ENCODE data around the gene AMY2A. TPM values are rescaled to one million over a fixed set of nuclear protein-coding genes. Genes with fewer than 3 reads are reported as not detected.
"Not testable (repeated sequence)": the region's sequence is repeated elsewhere in the genome, so short reads cannot be mapped to it uniquely, and the experiment has no call there.

Gene AMY2A
- total and polyA plus RNA-seq, 9 of the 15 experiments (the other 6 are each of a cell fraction or from before 2014, with no cell fraction given) = 0.33 TPM; not detected in 8

- intact Hi-C loops (cut with micrococcal nuclease); H3K4me3 ChIP-seq; ATAC-seq; FAIRE-seq; H3K9me3 ChIP-seq (replicated peaks; ENCODE audit: control insufficient read depth, insufficient read depth, low read depth, low read length); CTCF ChIA-PET (ENCODE audit: low intra/inter-chr PET ratio); DNase-seq (ENCODE audit: extremely low read depth in 1 of 4, low spot score in 3 of 4); H2AFZ ChIP-seq (ENCODE audit: low read depth, low read length); H3K27me3 ChIP-seq (ENCODE audit: control insufficient read depth in 2 of 2, insufficient read depth in 2 of 2, low read length in 2 of 2); H3K4me1 ChIP-seq (replicated peaks in 1 of 2; ENCODE audit: control insufficient read depth in 2 of 2, insufficient read depth in 2 of 2, low read length in 2 of 2); H3K36me3 ChIP-seq (ENCODE audit: control insufficient read depth, insufficient read depth, low read length); in situ Hi-C loops (cut with MboI); H3K27ac ChIP-seq (ENCODE audit: extremely low read depth, low read depth, low read length); BruUV-seq (replicated peaks); H3K9me1 ChIP-seq (ENCODE audit: control insufficient read depth, insufficient read depth, low read length); H3K9ac ChIP-seq (ENCODE audit: insufficient read depth in 1 of 2, low read depth in 2 of 2, low read length in 2 of 2); H3K79me2 ChIP-seq (ENCODE audit: control insufficient read depth, insufficient read depth, low read length); POLR2A ChIA-PET; H3K4me2 ChIP-seq (ENCODE audit: insufficient read depth, low read length); H4K20me1 ChIP-seq (replicated peaks; ENCODE audit: control insufficient read depth, insufficient read depth, low read length): not testable (repeated sequence)
- no CpG with 5 or more reads among the region's 3 CpGs for WGBS (ENCODE audit: insufficient coverage, low coverage, missing lambda C conversion rate)
These were observed 14.5 kb upstream of the AMY2A start for GRCh38 chr1:103602740-103603139.

GRCh38 chr1:103616362-103616761, 865 bp upstream of the AMY2A start:
- WGBS (ENCODE audit: insufficient coverage, low coverage, missing lambda C conversion rate) = 0% methylated on average over 2 of the region's 2 CpGs
- BruUV-seq (replicated peaks) = no TSS peak

GRCh38 chr1:103627436-103627835, 10.2 kb downstream of the AMY2A start:
- ATAC-seq; H3K9me1 ChIP-seq (ENCODE audit: control insufficient read depth, insufficient read depth, low read length); H3K36me3 ChIP-seq (ENCODE audit: control insufficient read depth, insufficient read depth, low read length); H3K4me3 ChIP-seq; intact Hi-C loops (cut with micrococcal nuclease); DNase-seq (ENCODE audit: extremely low read depth in 1 of 4, low spot score in 3 of 4); H4K20me1 ChIP-seq (replicated peaks; ENCODE audit: control insufficient read depth, insufficient read depth, low read length); in situ Hi-C loops (cut with MboI); POLR2A ChIA-PET; H3K4me2 ChIP-seq (ENCODE audit: insufficient read depth, low read length); H3K79me2 ChIP-seq (ENCODE audit: control insufficient read depth, insufficient read depth, low read length); H3K9ac ChIP-seq (ENCODE audit: insufficient read depth in 1 of 2, low read depth in 2 of 2, low read length in 2 of 2); FAIRE-seq; H3K9me3 ChIP-seq (replicated peaks; ENCODE audit: control insufficient read depth, insufficient read depth, low read depth, low read length); H3K4me1 ChIP-seq (replicated peaks in 1 of 2; ENCODE audit: control insufficient read depth in 2 of 2, insufficient read depth in 2 of 2, low read length in 2 of 2); H3K27ac ChIP-seq (ENCODE audit: extremely low read depth, low read depth, low read length); H2AFZ ChIP-seq (ENCODE audit: low read depth, low read length); CTCF ChIA-PET (ENCODE audit: low intra/inter-chr PET ratio); BruUV-seq (replicated peaks); H3K27me3 ChIP-seq (ENCODE audit: control insufficient read depth in 2 of 2, insufficient read depth in 2 of 2, low read length in 2 of 2): not testable (repeated sequence)
- 0% methylated on average over 3 of the region's 4 CpGs for WGBS (ENCODE audit: insufficient coverage, low coverage, missing lambda C conversion rate)

More at GRCh38 chr1:103616362-103616761, 865 bp upstream of the AMY2A start:
- Histone ChIP-seq H3K9me1 (ENCODE audit: control insufficient read depth, insufficient read depth, low read length) (no peaks in the 10 kb centered on the region), H3K4me3 (no peak overlapping the region), H3K27me3 (ENCODE audit: control insufficient read depth in 2 of 2, insufficient read depth in 2 of 2, low read length in 2 of 2) (no peaks in the 10 kb centered on the region), H2AFZ (ENCODE audit: low read depth, low read length) (no peak overlapping the region), H3K27ac (ENCODE audit: extremely low read depth, low read depth, low read length) (no peak overlapping the region), H3K4me2 (ENCODE audit: insufficient read depth, low read length) (no peak overlapping the region), H4K20me1 (replicated peaks; ENCODE audit: control insufficient read depth, insufficient read depth, low read length) (no peaks in the 10 kb centered on the region), H3K4me1 (replicated peaks in 1 of 2; ENCODE audit: control insufficient read depth in 2 of 2, insufficient read depth in 2 of 2, low read length in 2 of 2) (no peaks in the 10 kb centered on the region), H3K36me3 (ENCODE audit: control insufficient read depth, insufficient read depth, low read length) (no peaks in the 10 kb centered on the region), H3K9ac (ENCODE audit: insufficient read depth in 1 of 2, low read depth in 2 of 2, low read length in 2 of 2) (no peak overlapping the region), H3K9me3 (replicated peaks; ENCODE audit: control insufficient read depth, insufficient read depth, low read depth, low read length) (no peaks in the 10 kb centered on the region), H3K79me2 (ENCODE audit: control insufficient read depth, insufficient read depth, low read length) (no peaks in the 10 kb centered on the region)
- no peak for DNase-seq (ENCODE audit: extremely low read depth in 1 of 4, low spot score in 3 of 4)
- ChIA-PET POLR2A (no interaction called here), CTCF (ENCODE audit: low intra/inter-chr PET ratio) (no interaction called here)
- TF ChIP-seq ZNF354B (CRISPR knock-in tag; IDR thresholded peaks at IDR 0.05) (no peak), ZNF830 (CRISPR knock-in tag; IDR thresholded peaks at IDR 0.05) (no peak), MAFF (IDR thresholded peaks at IDR 0.05; ENCODE audit: low read length) (no peak), ELF2 (CRISPR knock-in tag; IDR thresholded peaks at IDR 0.05) (no peak), ZBTB1 (CRISPR knock-in tag; IDR thresholded peaks at IDR 0.05; ENCODE audit: borderline replicate concordance, low read depth) (no peak), EP400 (IDR thresholded peaks at IDR 0.05) (no peak), FOXA1 (IDR thresholded peaks at IDR 0.05; ENCODE audit: borderline replicate concordance) (no peak)
- intact Hi-C loops (cut with micrococcal nuclease) = no loop called here
- in situ Hi-C loops (cut with MboI) = no loop called here
- no peak for ATAC-seq
- no peak for FAIRE-seq

All from K562 (cell line).